ENCODE data around the gene NAT10. TPM values are rescaled to one million over a fixed set of nuclear protein-coding genes. Genes with fewer than 3 reads are reported as not detected.

NAT10 gene
- total RNA-seq, 2 experiments from 2014 or later, result 129 to 137 TPM

GRCh38 chr11:34167961-34168360 is 62.5 kb downstream of the NAT10 start:
- ChIA-PET POLR2A (no interaction called here), CTCF (interaction anchor here (0.7 to 2.0 kb wide), 2 partner anchors 190 to 213 kb away, joined by 3 to 9 read pairs; partner anchors contain the start of gene ABTB2)
- Mint-ChIP-seq H3K9me3 (no peaks in the 10 kb centered on the region), H3K27me3 (peaks cover 4% of the 10 kb centered on the region), H3K4me3 (no peak overlapping the region), H3K27ac (no peak overlapping the region), H3K4me1 (ENCODE audit: low read depth) (no peaks in the 10 kb centered on the region), H3K36me3 (ENCODE audit: low read depth) (peaks cover 1% of the 10 kb centered on the region)
- DNase-seq (no peak), ATAC-seq (no peak)
- TF ChIP-seq CTCF (IDR thresholded peaks at IDR 0.05), result no peak
- intact Hi-C loops (cut with micrococcal nuclease), result loop anchor here (5.0 kb wide), 1 partner anchor 171 kb away; no protein-coding TSS in a partner anchor

GRCh38 chr11:34168642-34169420 is 63.4 kb downstream of the NAT10 start:
- Mint-ChIP-seq H3K4me1 (ENCODE audit: low read depth) (peaks cover 3% of the 10 kb centered on the region), H3K27me3 (peaks cover 4% of the 10 kb centered on the region), H3K9me3 (no peaks in the 10 kb centered on the region), H3K27ac (no peak overlapping the region), H3K36me3 (ENCODE audit: low read depth) (peaks cover 1% of the 10 kb centered on the region), H3K4me3 (no peak overlapping the region)
- TF ChIP-seq CTCF (IDR thresholded peaks at IDR 0.05), result no peak
- intact Hi-C loops (cut with micrococcal nuclease), result loop anchor here (5.0 kb wide), 1 partner anchor 172 kb away; no protein-coding TSS in a partner anchor
- CTCF ChIA-PET, result interaction anchor here (1.3 to 2.0 kb wide), 3 partner anchors 10 to 189 kb away, joined by 3 to 9 read pairs (median 3); partner anchors contain the start of gene ABTB2
- DNase-seq (no peak), ATAC-seq (no peak)
- POLR2A ChIA-PET, result no interaction called here

- H3K36me3 Mint-ChIP-seq (ENCODE audit: low read depth), result peaks cover 1% of the 10 kb centered on the region
- ATAC-seq, result no peak
- CTCF ChIA-PET, result interaction anchor here (1.3 to 2.0 kb wide), 3 partner anchors 11 to 188 kb away, joined by 3 to 9 read pairs (median 3); partner anchors contain the start of gene ABTB2
Measured at GRCh38 chr11:34169686-34170085, 64.3 kb downstream of the NAT10 start.

GRCh38 chr11:34173050-34173449 is 67.6 kb downstream of the NAT10 start:
- TF ChIP-seq CTCF (IDR thresholded peaks at IDR 0.05), result no peak
- no peaks in the 10 kb centered on the region for H3K36me3 Mint-ChIP-seq (ENCODE audit: low read depth)
- ChIA-PET POLR2A (no interaction called here), CTCF (interaction anchor here (1.0 to 4.4 kb wide), 4 partner anchors 9 to 191 kb away, joined by 3 to 85 read pairs (median 4); partner anchors contain the start of gene ABTB2)
- H3K9me3 Mint-ChIP-seq, result no peaks in the 10 kb centered on the region
- H3K4me3 Mint-ChIP-seq, result no peak overlapping the region
- no peak for DNase-seq
- ATAC-seq, result no peak
- intact Hi-C loops (cut with micrococcal nuclease), result loop anchor here (10.0 kb wide), 1 partner anchor 302 kb away; no protein-coding TSS in a partner anchor
- H3K27me3 Mint-ChIP-seq, result peaks cover 4% of the 10 kb centered on the region
- peaks cover 17% of the 10 kb centered on the region for H3K4me1 Mint-ChIP-seq (ENCODE audit: low read depth)
- no peak overlapping the region for H3K27ac Mint-ChIP-seq

More at GRCh38 chr11:34169686-34170085, 64.3 kb downstream of the NAT10 start:
- intact Hi-C loops (cut with micrococcal nuclease), result loop anchor here (5.0 to 10.0 kb wide), 2 partner anchors 172 to 305 kb away; no protein-coding TSS in a partner anchor
- TF ChIP-seq CTCF (IDR thresholded peaks at IDR 0.05), result no peak
- H3K27me3 Mint-ChIP-seq, result peaks cover 4% of the 10 kb centered on the region
- peaks cover 6% of the 10 kb centered on the region for H3K4me1 Mint-ChIP-seq (ENCODE audit: low read depth)
- no peak overlapping the region for H3K27ac Mint-ChIP-seq
- POLR2A ChIA-PET, result interaction anchor here (1.0 kb wide), 1 partner anchor 16 kb away, joined by 3 read pairs; no protein-coding TSS in a partner anchor
- H3K9me3 Mint-ChIP-seq, result no peaks in the 10 kb centered on the region
- DNase-seq, result no peak
- no peak overlapping the region for H3K4me3 Mint-ChIP-seq
